Activated naive CD8-positive, alpha-beta T cell treated with anti-CD3 and anti-CD28 coated beads, Interleukin-2, amount 10 ng/mL, durations not matched to agents 7 days and 5 days (primary cell): ENCODE measurements around the gene MINPP1. TPM values are rescaled to one million over a fixed set of nuclear protein-coding genes. Genes with fewer than 3 reads are reported as not detected.

Source experiments
- ATAC-seq: fragments of 150-1000 bp; cut with Tn5 transposase; one replicate; pipeline ENCODE4 v1.10.0; 2021; ENCODE audit warnings: low read depth, moderate library complexity
- POLR2A ChIA-PET: fragments of 350-600 bp; sonication (Branson Sonifier 250); formaldehyde crosslinking; loops from one replicate; lab custom pipeline; 2021; ENCODE audit warnings: antibody characterized with exemption; lab: Charles Lee
- DNase-seq: peaks from one replicate; pipeline ENCODE4 v3.0.0; 2021
- H3K27ac Mint-ChIP-seq: one replicate; pipeline ENCODE4 v1.8.0; 2022; ENCODE audit warnings: mild to moderate bottlenecking, mixed read lengths
- H3K27me3 Mint-ChIP-seq: one replicate; pipeline ENCODE4 v1.8.0; 2022; ENCODE audit warnings: mild to moderate bottlenecking, moderate library complexity, mixed read lengths
- H3K36me3 Mint-ChIP-seq: one replicate; pipeline ENCODE4 v1.8.0; 2021; ENCODE audit warnings: mild to moderate bottlenecking, mixed read lengths
- H3K4me1 Mint-ChIP-seq: one replicate; pipeline ENCODE4 v1.8.0; 2021; ENCODE audit warnings: mixed read lengths
- H3K4me3 Mint-ChIP-seq: one replicate; pipeline ENCODE4 v1.8.0; 2022; ENCODE audit warnings: mild to moderate bottlenecking, moderate library complexity, mixed read lengths
- H3K9me3 Mint-ChIP-seq: one replicate; pipeline ENCODE4 v1.8.0; 2021; ENCODE audit warnings: mixed read lengths
- total RNA-seq, 2 experiments: library from RNA; stranded (reverse); gene quantifications; one replicate each; pipeline ENCODE4 v1.2.3, GENCODE V29; 2021

MINPP1 gene
- total RNA-seq, 2 experiments from 2014 or later = 7.7 to 8.0 TPM

DNA sequence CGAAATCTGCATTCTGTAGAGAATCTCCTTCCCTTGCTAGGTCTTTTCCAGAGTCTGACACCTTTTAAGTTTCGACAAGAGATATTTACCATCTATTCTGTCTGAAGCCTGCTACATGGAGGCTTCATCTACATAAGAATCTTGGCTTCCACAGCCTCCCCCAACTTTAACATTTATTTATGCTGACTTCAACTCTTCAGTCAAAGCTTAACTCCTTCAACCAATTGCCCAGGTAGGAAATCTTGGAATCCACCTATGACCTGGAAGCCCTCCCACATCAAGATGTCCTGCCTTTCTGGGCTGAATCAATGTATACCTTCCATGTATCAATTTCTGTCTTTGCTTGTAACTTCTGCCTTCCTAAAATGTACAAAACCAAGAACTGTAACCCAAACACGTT is 54.7 kb downstream of the MINPP1 start:
- Mint-ChIP-seq H3K4me3 (no peak overlapping the region), H3K4me1 (no peaks in the 10 kb centered on the region), H3K9me3 (peaks cover 4% of the 10 kb centered on the region), H3K27ac (no peak overlapping the region), H3K27me3 (peaks cover 2% of the 10 kb centered on the region), H3K36me3 (no peaks in the 10 kb centered on the region)
- no peak for DNase-seq
- no peak for ATAC-seq
- POLR2A ChIA-PET = no interaction called here

DNA sequence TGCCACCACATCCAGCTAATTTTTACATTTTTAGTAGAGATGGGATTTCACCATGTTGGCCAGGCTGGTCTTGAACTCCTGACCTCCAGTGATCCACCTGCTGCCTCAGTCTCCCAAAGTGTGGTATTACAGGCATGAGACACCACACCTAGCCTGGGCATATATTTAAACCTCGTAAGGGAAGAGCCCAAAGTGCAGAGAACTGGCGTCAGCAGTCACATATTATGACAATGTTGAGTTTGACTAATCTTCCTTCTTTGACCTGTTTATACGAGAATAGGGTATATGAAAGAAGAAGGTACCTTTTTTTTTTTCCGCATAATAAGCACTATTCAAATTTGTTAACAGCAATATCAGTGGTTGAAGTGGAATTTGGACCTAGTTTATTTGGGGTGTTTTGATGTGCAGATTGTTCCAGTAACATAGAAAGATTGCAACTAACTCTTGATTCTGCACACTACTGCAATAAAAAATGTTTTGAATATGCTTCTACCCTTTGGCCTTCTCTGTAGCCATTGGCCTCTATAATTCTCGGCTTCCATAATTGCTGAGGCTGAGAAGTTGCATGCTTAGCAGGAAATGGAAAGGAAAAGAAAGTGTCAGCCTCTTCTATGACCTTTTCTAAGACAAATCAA is 55.9 kb downstream of the MINPP1 start:
- H3K36me3 Mint-ChIP-seq = peaks cover 4% of the 10 kb centered on the region
- no peak overlapping the region for H3K4me3 Mint-ChIP-seq
- peaks cover 2% of the 10 kb centered on the region for H3K27me3 Mint-ChIP-seq
- no peak overlapping the region for H3K27ac Mint-ChIP-seq
- ATAC-seq (no peak), DNase-seq (no peak)
- POLR2A ChIA-PET = no interaction called here
- H3K4me1 Mint-ChIP-seq = no peaks in the 10 kb centered on the region
- H3K9me3 Mint-ChIP-seq = peaks cover 10% of the 10 kb centered on the region

DNA sequence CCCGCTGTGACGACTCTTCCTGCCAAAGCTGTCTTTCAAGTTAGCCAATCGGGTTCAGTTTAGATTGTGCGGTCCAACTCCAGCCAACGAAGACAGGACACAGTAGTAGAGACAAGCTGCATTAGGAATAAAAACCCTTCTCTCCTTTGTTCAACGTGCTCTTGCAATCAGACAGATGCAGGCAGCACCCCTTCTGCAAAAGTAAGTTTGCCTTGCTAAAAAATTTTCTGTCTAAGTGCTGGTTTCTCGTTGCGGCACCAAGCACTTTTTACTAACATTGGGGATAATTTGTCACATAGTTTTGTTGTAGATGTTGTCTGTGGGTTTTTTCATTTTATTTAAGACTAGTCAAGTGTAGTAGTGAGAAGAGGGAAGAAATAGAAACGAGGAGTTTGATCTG is 58.1 kb downstream of the MINPP1 start:
- Mint-ChIP-seq H3K27ac (no peak overlapping the region), H3K27me3 (peaks cover 2% of the 10 kb centered on the region), H3K36me3 (peaks cover 4% of the 10 kb centered on the region), H3K9me3 (peaks cover 11% of the 10 kb centered on the region), H3K4me1 (no peaks in the 10 kb centered on the region), H3K4me3 (no peak overlapping the region)
- DNase-seq = no peak
- no peak for ATAC-seq
- POLR2A ChIA-PET = no interaction called here

DNA sequence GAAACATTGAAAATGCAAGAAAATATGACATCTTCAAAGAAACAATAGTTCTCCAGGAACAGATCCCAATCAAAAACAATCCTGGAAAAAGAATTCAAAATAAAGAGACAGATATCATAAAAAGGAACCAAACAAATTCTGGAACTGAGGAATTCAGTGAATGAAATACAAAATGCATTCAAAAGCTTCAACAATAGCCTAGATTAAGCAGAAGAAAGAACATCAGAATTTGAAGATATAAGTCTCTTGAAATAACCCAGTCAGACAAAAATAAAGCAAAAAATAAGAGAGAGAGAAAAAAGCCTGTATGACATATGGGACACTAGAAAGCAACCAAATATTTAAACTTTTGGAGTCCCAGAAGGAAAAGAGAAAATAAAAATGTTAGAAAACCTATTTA is 60.3 kb downstream of the MINPP1 start:
- no peak overlapping the region for H3K27ac Mint-ChIP-seq
- DNase-seq (no peak), ATAC-seq (no peak)
- H3K4me3 Mint-ChIP-seq = no peak overlapping the region
- H3K9me3 Mint-ChIP-seq = peaks cover 11% of the 10 kb centered on the region
- H3K27me3 Mint-ChIP-seq = peaks cover 11% of the 10 kb centered on the region
- H3K36me3 Mint-ChIP-seq = peaks cover 4% of the 10 kb centered on the region
- no peaks in the 10 kb centered on the region for H3K4me1 Mint-ChIP-seq
- POLR2A ChIA-PET = no interaction called here

DNA sequence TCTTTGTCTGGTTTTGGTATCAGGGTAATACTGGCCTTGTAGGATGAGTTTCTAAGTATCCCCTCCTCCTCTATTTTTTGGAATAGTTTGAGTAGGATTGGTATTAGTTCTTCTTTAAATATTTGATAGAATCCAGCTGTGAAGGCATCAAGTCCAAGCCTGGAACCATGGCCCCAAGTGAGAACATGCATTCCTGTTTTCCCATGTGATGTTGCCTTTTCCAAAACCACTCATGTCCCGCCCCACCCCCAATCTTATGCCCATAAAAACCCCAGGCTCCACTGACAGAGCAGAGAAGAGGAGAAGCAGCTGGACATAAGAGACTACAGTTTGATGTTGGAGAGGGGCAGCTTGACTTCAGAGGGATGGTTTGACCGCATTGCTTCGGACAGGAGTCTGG is 71.2 kb downstream of the MINPP1 start:
- H3K4me3 Mint-ChIP-seq = no peak overlapping the region
- DNase-seq (no peak), ATAC-seq (no peak)
- H3K27me3 Mint-ChIP-seq = peaks cover 32% of the 10 kb centered on the region
- no peaks in the 10 kb centered on the region for H3K36me3 Mint-ChIP-seq
- H3K27ac Mint-ChIP-seq = no peak overlapping the region
- POLR2A ChIA-PET = no interaction called here
- H3K9me3 Mint-ChIP-seq = no peaks in the 10 kb centered on the region
- no peaks in the 10 kb centered on the region for H3K4me1 Mint-ChIP-seq

DNA sequence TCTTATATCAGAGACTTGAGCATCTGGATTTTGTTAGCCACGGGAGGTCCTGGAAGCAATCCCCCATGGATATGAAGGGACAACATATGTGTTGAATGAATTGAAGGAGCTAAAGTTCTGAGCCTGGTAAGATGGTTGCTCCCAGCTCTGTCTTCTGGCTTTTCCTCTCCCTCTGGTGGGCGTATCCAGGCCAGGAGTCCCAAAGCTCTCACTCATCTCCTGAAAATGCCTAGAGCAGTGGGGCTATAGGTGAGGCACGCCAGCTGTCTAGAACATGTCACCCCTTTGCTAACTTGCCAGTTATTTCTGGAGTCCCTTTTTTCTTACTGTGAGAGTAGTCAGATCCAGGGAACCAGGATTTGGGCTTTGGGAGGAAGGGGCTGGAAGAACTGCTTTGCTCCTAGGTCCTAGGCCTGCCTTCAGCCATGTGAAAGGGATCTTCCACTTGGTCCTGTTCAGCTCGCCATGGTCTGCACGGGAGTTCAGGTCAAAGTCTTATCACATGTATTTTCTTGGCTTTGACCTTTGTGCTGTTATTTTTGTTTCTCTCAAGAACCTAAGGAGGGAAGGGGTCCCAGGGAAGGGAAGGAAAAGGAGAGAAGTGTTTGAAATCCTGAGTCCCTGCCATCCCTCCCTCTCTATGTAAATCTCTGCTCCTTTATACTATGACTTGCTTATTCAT is 73.6 kb downstream of the MINPP1 start:
- H3K27ac Mint-ChIP-seq = no peak overlapping the region
- DNase-seq = no peak
- H3K27me3 Mint-ChIP-seq = peaks cover 32% of the 10 kb centered on the region
- no peaks in the 10 kb centered on the region for H3K4me1 Mint-ChIP-seq
- no peaks in the 10 kb centered on the region for H3K9me3 Mint-ChIP-seq
- no peak for ATAC-seq
- no peak overlapping the region for H3K4me3 Mint-ChIP-seq
- no peaks in the 10 kb centered on the region for H3K36me3 Mint-ChIP-seq
- POLR2A ChIA-PET = interaction anchor here (0.6 kb wide), 1 partner anchor 555 kb away, joined by 3 read pairs; no protein-coding TSS in a partner anchor

DNA sequence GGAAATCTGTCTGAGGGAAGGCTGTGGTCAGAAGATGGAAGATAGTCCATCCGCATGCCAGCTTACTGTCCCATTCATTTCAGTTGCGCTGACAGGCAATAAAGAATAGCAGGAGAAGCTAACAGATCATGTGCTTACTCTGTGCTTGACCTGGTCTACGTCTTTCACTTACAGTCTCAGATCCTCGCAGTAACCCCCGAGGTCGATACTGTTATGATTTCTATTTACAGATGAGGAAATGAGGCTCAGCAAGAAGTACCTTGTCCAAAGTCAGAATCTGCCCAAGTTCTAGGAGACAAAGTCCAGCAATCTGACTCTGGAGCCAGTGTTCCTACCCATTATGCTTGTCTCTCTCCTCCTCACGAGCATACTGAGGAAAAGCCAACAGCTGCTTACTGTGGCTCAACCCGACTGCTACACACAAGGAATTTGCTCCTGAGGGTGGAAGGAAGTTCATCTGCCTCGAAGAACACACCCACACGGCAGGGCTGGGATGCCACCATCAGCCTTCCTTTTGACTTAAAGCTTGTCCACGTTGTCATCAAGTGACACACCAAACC is 74.2 kb downstream of the MINPP1 start:
- POLR2A ChIA-PET = no interaction called here
- DNase-seq (no peak), ATAC-seq (no peak)
- Mint-ChIP-seq H3K27me3 (peaks cover 28% of the 10 kb centered on the region), H3K9me3 (no peaks in the 10 kb centered on the region), H3K36me3 (no peaks in the 10 kb centered on the region), H3K4me1 (no peaks in the 10 kb centered on the region), H3K4me3 (no peak overlapping the region), H3K27ac (no peak overlapping the region)

DNA sequence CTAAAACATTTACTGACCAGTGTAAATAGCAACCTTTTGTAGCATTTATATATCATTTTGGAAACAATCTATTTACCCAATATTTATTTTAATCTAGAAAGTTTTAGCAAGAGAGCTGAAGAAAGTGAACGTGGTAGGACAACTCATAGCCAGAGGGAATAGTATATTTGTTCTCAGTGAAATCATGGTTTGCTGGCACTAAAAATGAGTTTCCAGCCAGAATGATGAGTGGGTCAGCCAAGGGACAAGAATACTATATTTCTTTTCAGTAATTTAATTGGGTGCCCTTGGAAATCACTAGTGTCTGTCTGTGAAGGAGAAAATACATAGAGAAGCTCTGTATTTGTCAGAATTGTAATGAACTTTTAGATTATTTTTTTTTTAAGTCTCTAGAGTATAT is 74.9 kb downstream of the MINPP1 start:
- POLR2A ChIA-PET = no interaction called here
- no peak overlapping the region for H3K4me3 Mint-ChIP-seq
- no peak for DNase-seq
- ATAC-seq = no peak
- no peak overlapping the region for H3K27ac Mint-ChIP-seq
- no peaks in the 10 kb centered on the region for H3K9me3 Mint-ChIP-seq
- H3K27me3 Mint-ChIP-seq = peaks cover 25% of the 10 kb centered on the region
- H3K4me1 Mint-ChIP-seq = no peaks in the 10 kb centered on the region
- no peaks in the 10 kb centered on the region for H3K36me3 Mint-ChIP-seq

DNA sequence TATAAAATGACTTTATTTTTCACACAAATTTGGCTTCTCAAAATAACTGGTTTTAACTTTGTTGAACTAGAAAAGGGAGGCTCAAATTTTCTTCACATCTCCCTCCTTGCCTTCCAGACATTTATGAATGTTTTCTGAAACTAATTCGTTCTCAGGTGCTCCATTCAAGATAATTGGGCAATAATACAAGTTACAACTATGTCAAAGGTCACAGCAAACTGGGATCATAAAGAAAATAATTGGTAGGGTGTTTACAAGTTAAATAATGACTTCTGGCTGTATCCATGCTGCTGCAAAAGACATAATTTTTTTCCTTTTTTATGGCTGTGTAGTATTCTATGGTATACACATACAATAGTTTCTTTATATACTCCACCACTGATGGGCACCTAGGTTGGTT is 75.3 kb downstream of the MINPP1 start:
- DNase-seq (no peak), ATAC-seq (no peak)
- POLR2A ChIA-PET = no interaction called here
- Mint-ChIP-seq H3K9me3 (no peaks in the 10 kb centered on the region), H3K4me1 (no peaks in the 10 kb centered on the region), H3K27ac (no peak overlapping the region), H3K27me3 (peaks cover 21% of the 10 kb centered on the region), H3K4me3 (no peak overlapping the region), H3K36me3 (no peaks in the 10 kb centered on the region)

DNA sequence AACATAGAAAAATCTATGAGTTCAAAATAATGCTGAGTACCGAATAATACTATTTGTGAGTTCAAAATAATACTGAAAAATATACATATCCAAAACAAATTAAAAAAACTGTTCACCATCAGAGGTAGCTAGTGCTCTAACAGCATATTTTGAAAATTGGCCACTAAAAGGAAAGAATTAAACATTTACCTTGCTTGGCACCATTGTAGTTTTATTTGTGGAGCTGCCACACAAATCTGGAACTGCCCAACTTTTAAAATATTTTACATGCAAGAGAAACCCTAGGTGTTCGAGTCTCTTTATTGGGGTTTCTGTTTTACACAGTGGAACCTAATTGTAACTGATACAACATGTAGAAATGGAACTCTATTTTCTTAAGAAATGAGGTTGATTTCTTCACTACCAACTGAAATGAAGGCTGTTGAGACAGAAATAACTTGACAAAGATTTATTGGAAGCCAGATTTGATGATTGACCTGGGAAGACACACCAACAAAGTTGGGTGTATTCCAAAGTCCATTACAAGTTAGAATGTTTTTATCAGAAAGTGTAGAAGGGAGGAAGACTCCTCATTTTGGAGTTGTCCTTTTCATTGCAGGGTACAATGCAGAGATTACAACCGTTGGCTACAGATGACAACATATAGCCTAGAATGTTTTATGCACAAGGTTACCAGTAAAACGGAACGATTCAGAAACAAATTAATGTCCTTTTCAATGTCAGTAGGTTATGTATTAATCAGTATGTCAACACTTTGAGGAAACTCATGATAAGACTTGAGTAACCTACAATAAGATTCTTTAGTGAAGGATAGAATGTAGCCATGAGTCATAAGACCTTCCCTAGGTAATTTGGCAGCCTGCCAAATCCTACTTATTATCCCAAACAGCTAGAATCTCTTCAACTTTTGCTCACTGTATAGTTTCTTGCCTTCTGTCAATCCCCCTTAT is 81.1 kb downstream of the MINPP1 start:
- DNase-seq (no peak), ATAC-seq (no peak)
- Mint-ChIP-seq H3K9me3 (no peaks in the 10 kb centered on the region), H3K27me3 (peaks cover 13% of the 10 kb centered on the region), H3K27ac (no peak overlapping the region), H3K4me1 (no peaks in the 10 kb centered on the region), H3K36me3 (no peaks in the 10 kb centered on the region), H3K4me3 (no peak overlapping the region)
- POLR2A ChIA-PET = no interaction called here

DNA sequence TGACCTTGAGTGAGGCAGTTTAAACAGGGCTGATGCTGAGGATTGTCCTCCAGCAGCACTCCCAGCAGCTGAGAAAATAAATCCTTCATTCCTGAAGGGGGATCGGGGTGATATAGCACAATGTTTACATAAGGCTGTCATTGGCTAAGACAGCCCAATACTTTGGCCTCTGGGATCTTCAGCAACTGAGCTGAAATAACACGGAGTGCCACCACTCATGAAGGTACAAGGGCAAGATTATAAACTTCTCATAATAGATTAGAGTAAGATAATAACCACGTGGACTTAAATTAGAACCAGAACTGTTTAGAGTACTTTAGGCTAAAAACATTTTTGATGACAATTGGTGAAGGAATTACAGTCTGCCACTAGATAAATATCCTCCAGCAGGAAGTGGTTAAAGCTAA is 85.0 kb downstream of the MINPP1 start:
- peaks cover 15% of the 10 kb centered on the region for H3K27me3 Mint-ChIP-seq
- DNase-seq = no peak
- H3K27ac Mint-ChIP-seq = no peak overlapping the region
- no peaks in the 10 kb centered on the region for H3K4me1 Mint-ChIP-seq
- no peaks in the 10 kb centered on the region for H3K9me3 Mint-ChIP-seq
- no peaks in the 10 kb centered on the region for H3K36me3 Mint-ChIP-seq
- POLR2A ChIA-PET = no interaction called here
- ATAC-seq = no peak
- no peak overlapping the region for H3K4me3 Mint-ChIP-seq

DNA sequence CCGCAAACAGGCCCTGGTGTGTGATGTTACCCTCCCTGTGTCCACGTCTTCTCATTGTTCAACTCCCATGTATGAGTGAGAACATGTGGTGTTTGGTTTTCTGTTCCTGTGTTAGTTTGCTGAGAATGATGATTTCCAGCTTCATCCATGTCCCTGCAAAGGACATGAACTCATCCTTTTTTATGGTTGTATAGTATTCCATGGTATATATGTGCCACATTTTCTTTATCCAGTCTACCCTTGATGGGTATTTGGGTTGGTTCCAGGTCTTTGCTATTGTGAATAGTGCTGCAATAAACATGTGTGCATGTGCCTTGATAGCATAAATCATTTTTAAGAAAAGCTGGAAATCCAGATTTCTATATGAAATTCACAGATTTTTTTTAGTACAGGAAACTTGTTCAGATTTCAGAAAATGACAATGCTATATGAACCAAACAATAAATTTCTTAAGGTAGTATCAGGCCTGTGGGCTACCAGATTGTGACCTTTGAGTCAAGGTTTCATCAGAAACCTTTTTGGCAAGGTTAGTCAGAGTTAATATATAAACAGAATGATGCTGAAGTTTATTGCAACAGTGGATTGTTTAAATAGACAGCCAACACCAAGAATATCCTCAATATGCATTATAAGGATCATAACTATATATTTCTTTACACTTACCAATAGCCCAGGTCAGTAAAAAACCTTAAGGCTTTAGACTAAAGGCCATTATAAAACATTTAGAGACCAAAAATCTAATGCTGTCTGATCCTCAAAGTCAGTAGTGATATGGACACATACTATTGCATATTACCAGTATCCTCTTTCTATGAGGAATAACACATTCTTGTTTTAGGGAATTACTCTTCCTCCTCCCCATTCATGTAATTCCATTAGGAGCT is 86.3 kb downstream of the MINPP1 start:
- no peak for ATAC-seq
- Mint-ChIP-seq H3K27me3 (peaks cover 20% of the 10 kb centered on the region), H3K4me3 (no peak overlapping the region), H3K36me3 (no peaks in the 10 kb centered on the region), H3K4me1 (no peaks in the 10 kb centered on the region), H3K9me3 (no peaks in the 10 kb centered on the region), H3K27ac (no peak overlapping the region)
- no peak for DNase-seq
- POLR2A ChIA-PET = no interaction called here

DNA sequence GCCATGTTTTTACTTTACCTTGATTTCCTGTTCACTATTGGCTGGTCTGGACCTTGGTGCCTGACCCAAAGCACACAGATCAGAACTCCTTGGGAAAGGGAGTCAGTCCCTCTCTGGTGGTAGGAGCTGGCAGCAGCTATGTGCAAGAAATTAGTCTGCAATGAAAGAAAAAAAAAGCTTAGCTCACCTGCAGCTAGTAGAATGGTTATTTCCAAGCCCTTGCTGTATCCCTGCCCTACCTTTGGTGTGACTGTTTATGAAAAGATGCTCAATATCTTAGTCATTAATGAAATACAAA is 86.8 kb downstream of the MINPP1 start:
- no peak for ATAC-seq
- POLR2A ChIA-PET = no interaction called here

More for the DNA sequence above, 86.8 kb downstream of the MINPP1 start:
- H3K4me3 Mint-ChIP-seq = no peak overlapping the region
- no peak for DNase-seq
- peaks cover 17% of the 10 kb centered on the region for H3K27me3 Mint-ChIP-seq
- no peak overlapping the region for H3K27ac Mint-ChIP-seq
- H3K9me3 Mint-ChIP-seq = no peaks in the 10 kb centered on the region
- H3K4me1 Mint-ChIP-seq = no peaks in the 10 kb centered on the region
- no peaks in the 10 kb centered on the region for H3K36me3 Mint-ChIP-seq
